Bronchial epithelial cell (primary cell): ENCODE results near the gene TNFRSF18. TPM values are rescaled to one million over a fixed set of nuclear protein-coding genes. Genes with fewer than 3 reads are reported as not detected.
A peak's percentile ranks its signal among the peaks of the same experiment; 100 is the strongest.
"Not testable (repeated sequence)": the region's sequence is repeated elsewhere in the genome, so short reads cannot be mapped to it uniquely, and the experiment has no call there.

Experiments used
- DNase-seq: peaks from one replicate; pipeline ENCODE4 v3.0.0-alpha.2; 2010; ENCODE audit warnings: low read depth
- FAIRE-seq: peaks from 2 replicates; lab custom pipeline; 2011; peaks lifted over from hg19 to GRCh38; lab: Jason Lieb, UNC
- H3K27me3 ChIP-seq: 2 replicates; pipeline ENCODE4 v1.5.1; 2011; ENCODE audit warnings: low read length; ENCODE audit not compliant: control insufficient read depth, insufficient read depth
- H3K36me3 ChIP-seq: 2 replicates; pipeline ENCODE4 v1.5.1; 2011; ENCODE audit warnings: low read length; ENCODE audit not compliant: control insufficient read depth, insufficient read depth
- H3K4me3 ChIP-seq: 2 replicates; pipeline ENCODE4 v1.5.1; 2011; ENCODE audit warnings: mild to moderate bottlenecking, low read depth, low read length, control low read depth
- total RNA-seq: library from RNA; depleted of rRNA; stranded (reverse); fragments of >200 nt; gene quantifications from 2 replicates; pipeline ENCODE4 v1.2.1, GENCODE V29; 2014
- TF ChIP-seq, protein P1 (sequence below): IDR thresholded peaks from 2 replicates; pipeline ENCODE4 v1.5.1; 2011; ENCODE audit warnings: mild to moderate bottlenecking, moderate library complexity, low read length, control low read depth, inconsistent platforms; ENCODE audit not compliant: insufficient read depth, severe bottlenecking

The TNFRSF18 gene
- total RNA-seq, 1 donor from 2014 or later: not detected

DNA sequence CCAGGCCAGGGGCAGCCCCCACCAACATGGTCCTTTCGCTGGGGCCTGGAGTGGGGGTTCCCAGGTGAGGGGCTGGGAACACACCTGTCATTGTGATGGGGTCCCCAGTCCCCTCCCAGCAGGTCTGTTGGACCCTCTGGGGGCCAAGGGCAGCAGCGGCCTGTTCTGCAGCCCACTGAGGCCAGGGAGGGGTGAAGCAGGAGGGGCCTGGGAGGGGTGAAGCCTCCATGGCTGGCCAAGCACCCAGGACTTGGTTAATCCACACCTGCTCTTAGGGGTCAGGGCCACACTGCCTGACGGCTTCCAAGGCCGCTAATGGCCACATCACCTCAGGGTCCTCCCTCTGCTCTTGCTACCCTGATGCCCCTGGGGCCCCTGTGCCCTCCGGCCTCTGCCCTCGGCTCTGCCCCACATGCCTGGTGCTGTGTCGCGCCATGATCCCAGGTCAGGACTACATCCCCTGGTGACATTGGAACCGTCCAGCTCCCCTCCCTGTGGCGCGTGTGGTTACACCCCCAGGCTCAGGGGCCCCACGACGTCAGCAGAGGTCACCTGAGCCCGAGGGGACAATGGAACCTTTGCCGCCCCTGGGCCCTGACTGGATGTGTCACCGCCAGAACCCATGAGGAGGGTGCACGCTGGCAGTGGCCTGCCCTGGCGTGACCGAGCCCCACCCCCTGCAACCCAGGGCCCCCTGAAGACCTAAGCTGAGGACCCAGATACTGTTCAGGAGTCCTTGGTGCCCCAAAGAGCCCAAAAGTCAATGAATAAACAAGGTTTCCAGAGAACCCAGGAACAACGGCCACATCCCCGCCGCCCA, 7.0 kb downstream of the TNFRSF18 start:
- Histone ChIP-seq H3K36me3 (no peaks in the 10 kb centered on the region), H3K4me3 (no peak overlapping the region), H3K27me3 (peaks cover 2% of the 10 kb centered on the region)
- TF ChIP-seq, protein P1, sequence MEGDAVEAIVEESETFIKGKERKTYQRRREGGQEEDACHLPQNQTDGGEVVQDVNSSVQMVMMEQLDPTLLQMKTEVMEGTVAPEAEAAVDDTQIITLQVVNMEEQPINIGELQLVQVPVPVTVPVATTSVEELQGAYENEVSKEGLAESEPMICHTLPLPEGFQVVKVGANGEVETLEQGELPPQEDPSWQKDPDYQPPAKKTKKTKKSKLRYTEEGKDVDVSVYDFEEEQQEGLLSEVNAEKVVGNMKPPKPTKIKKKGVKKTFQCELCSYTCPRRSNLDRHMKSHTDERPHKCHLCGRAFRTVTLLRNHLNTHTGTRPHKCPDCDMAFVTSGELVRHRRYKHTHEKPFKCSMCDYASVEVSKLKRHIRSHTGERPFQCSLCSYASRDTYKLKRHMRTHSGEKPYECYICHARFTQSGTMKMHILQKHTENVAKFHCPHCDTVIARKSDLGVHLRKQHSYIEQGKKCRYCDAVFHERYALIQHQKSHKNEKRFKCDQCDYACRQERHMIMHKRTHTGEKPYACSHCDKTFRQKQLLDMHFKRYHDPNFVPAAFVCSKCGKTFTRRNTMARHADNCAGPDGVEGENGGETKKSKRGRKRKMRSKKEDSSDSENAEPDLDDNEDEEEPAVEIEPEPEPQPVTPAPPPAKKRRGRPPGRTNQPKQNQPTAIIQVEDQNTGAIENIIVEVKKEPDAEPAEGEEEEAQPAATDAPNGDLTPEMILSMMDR: no peak
- FAIRE-seq (no peak), DNase-seq (no peak)

DNA sequence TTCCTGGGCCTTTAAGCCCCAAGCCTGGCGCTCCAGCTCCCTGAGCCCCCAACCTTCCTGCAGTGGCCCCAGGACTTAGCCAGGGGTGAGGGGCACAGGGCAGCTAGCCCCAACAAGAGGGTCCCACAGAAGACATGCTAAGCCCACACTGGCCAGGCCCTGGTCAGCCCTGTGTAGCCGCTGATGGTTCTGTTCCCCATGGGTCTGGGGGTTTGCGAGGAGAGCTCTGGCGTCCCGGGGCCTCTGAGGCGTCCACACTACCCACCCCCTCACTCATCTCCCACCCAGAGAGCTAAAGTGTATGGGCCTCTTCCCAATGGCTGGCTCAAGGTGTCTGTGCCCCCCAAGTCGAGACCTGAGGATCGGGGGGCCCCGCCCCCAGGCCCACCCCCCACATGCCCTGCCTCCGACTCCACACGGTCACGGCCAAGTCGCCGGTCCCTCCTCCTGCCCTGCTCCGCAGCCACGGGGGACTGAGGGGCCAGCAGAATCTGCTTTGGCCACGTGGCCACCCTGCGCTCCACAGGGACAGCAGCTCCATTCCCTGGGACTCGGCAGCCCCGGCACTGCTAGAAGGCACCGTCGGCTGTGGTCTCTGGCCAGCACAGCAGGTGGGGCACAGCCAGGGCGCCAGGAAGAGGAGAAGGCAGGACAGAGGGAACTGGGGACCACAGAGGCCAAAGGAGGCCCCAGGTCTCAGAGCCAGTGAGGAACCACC, 7.8 kb downstream of the TNFRSF18 start:
- FAIRE-seq (no peak), DNase-seq (no peak)
- Histone ChIP-seq H3K4me3 (no peak overlapping the region), H3K27me3 (peaks cover 2% of the 10 kb centered on the region), H3K36me3 (no peaks in the 10 kb centered on the region)
- TF ChIP-seq, protein P1: no peak

DNA sequence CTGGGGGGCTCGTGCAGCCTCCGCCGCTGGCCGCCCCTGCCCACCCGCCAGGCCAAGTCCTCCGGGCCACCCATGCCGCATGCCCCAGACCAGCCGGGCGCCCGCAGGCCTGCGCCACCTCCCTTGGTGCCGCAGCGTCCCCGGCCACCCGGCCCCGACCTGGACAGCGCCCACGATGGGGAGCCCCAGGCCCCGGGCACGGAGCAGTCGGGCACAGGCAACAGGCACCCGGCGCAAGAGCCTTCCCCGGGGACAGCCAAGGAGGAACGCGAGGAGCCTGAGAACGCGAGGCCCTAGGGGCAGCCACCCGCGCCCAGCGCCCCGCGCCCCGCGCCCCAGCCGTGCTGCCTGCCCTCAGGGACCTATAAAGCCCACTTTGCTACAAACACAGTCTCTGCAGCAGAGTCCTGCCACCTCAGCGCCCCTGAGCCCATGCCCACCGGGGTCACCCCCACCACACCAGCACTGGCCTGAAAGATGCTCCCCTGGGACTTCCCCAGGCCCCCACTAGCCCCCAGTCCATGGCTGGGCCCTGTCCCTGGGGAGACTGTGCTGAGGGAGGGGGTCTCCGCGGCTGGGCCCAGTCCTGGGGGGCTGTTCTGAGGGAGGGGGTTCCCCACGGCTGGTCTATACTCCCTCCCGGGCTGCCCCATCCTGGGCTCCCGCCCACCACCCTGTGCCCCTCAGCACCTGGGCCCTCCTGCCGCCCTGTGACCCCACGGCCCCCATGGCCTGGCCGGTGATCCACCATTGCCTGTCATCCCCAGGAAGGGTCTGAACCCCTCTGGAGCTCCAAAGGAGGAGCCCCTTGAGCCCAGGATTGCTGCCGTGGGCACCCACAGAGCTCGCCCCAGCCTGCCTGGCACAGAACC, 8.6 kb downstream of the TNFRSF18 start:
- TF ChIP-seq, protein P1: no peak
- DNase-seq (no peak), FAIRE-seq (no peak)
- Histone ChIP-seq H3K27me3 (peaks cover 2% of the 10 kb centered on the region), H3K4me3 (no peak overlapping the region), H3K36me3 (no peaks in the 10 kb centered on the region)

DNA sequence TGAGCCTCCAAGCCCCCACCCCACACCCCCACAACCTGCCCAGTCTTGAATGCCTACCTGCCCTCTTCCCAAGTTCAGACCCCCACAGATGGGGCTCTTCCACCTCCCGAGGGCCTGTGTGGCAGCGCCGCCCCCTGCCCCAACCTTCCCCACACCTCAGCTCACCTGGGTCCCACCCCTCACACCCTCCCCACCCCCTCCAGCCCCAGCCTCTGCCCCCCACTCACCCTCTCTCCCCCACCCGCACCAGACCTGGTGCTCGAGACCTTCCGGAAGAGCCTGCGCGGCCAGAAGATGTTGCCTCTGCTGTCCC, 9.2 kb downstream of the TNFRSF18 start:
- FAIRE-seq: no peak
- TF ChIP-seq, protein P1: no peak
- no peaks in the 10 kb centered on the region for H3K36me3 ChIP-seq
- no peak overlapping the region for H3K4me3 ChIP-seq
- H3K27me3 ChIP-seq: peaks cover 2% of the 10 kb centered on the region
- no peak for DNase-seq

DNA sequence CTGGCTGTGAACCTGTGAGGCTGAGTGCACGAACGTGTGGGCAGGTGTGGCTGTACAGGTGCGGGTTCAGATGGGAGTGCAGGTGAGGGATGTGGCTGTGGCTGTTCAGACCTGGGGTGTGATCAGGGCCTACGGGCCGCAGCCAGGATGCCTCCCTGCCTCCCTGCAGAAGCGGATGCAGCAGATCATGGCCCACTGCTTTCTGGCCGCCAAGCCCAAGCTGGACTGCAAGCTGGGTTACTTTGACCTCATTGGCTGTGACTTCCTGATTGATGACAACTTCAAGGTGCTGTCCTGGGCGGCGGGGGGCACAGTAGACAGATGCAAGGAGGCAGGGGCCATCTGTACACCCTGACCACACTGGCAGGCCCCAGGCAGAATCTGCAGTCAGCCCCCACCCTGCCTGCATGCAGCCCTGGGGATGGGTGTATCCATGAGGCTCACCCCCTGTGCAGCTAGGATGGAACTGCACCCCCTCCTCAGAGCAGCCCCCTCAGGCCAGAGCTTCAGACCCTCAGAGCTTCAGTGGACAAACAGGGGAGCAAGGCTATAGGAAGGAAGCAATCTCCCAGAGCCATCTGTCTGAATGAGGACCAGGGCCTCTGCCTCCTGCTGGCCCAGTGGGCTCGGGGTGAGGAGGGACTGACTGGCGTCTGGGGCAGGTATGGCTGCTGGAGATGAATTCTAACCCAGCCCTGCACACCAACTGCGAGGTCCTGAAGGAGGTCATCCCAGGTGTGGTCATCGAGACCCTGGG, 9.8 kb downstream of the TNFRSF18 start:
- no peak for DNase-seq
- Histone ChIP-seq H3K36me3 (no peaks in the 10 kb centered on the region), H3K27me3 (peaks cover 2% of the 10 kb centered on the region), H3K4me3 (no peak overlapping the region)
- peak; percentile 13 for FAIRE-seq
- TF ChIP-seq, protein P1: no peak

DNA sequence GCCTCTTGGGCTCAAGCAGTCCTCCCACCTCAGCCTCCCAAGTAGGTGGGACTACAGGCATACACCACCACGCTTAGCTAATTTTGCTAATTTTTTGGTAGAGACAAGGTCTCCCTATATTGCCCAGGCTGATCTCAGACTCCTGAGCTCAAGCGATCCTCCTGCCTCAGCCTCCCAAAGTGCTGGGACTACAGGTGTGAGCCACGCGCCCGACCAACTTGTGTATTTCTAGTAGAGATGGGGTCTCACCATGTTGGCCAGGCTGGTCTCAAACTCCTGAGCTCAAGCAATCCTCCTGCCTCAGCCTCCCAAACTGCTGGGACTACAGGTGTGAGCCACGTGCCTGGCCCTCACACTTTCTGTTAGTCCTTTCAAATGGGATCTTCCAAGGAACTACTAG, 10.7 kb downstream of the TNFRSF18 start:
- not testable (repeated sequence) for DNase-seq, H3K36me3 ChIP-seq, FAIRE-seq, H3K27me3 ChIP-seq, H3K4me3 ChIP-seq
